K562 (cell line): ENCODE measurements around the gene BCL2L12. TPM values are rescaled to one million over a fixed set of nuclear protein-coding genes. Genes with fewer than 3 reads are reported as not detected.

ENCODE experiments used
- ATAC-seq: fragments of 200-7000 bp; cut with Tn5 transposase; 3 replicates; pipeline ENCODE4 v1.9.1; 2020; ENCODE audit warnings: moderate library complexity
- BruUV-seq: library from RNA; stranded (reverse); fragments of 400-500 nt; replicated peaks from 2 replicates; lab custom pipeline; 2021; lab: Mats Ljungman, UMichigan
- CTCF ChIA-PET: fragments of 300-600 bp; formaldehyde crosslinking; extraction: SDS; loops from one replicate; lab custom pipeline; 2021; ENCODE audit warnings: low intra/inter-chr PET ratio; lab: Yijun Ruan, JAX
- POLR2A ChIA-PET: fragments of 300-600, 350-650 bp; sonication (Branson Sonifier 250); formaldehyde crosslinking; extraction: SDS; loops from one replicate; lab custom pipeline; 2021; ENCODE audit warnings: antibody characterized with exemption, inconsistent platforms; lab: Yijun Ruan, JAX
- DNase-seq, 4 experiments: peaks; one replicate each; pipeline versions ENCODE4 v3.0.0 to v3.0.0-alpha.2; 2011 to 2018; ENCODE audit warnings: low spot score in 3 of 4, mixed read lengths in 3 of 4; ENCODE audit errors: extremely low read depth in 1 of 4
- FAIRE-seq: peaks from 2 replicates; lab custom pipeline; 2011; peaks lifted over from hg19 to GRCh38; lab: Jason Lieb, UNC
- H2AFZ ChIP-seq: 2 replicates; pipeline ENCODE4 v1.6.0; 2011; ENCODE audit warnings: low read depth, low read length, control low read depth, inconsistent platforms
- H3K27ac ChIP-seq: fragments of 200-600 bp; 3 replicates; pipeline ENCODE4 v1.8.0; 2011; ENCODE audit warnings: low read depth, mild to moderate bottlenecking, control low read depth, inconsistent platforms, low read length, moderate library complexity, mixed read lengths; ENCODE audit errors: extremely low read depth
- H3K27me3 ChIP-seq, 2 experiments: fragments of 300-600 bp in 1 of 2; 2 replicates in 1 of 2; 3 replicates in 1 of 2; pipeline versions ENCODE4 v1.6.0 to v1.8.0; 2011; ENCODE audit warnings: inconsistent platforms in 2 of 2, low read length in 2 of 2, mild to moderate bottlenecking in 1 of 2, mixed read lengths in 1 of 2, moderate library complexity in 1 of 2; ENCODE audit not compliant: control insufficient read depth in 2 of 2, insufficient read depth in 2 of 2
- H3K36me3 ChIP-seq: fragments of 300-600 bp; 3 replicates; pipeline ENCODE4 v1.8.0; 2011; ENCODE audit warnings: mild to moderate bottlenecking, low read length, inconsistent platforms; ENCODE audit not compliant: control insufficient read depth, insufficient read depth
- H3K4me1 ChIP-seq, 2 experiments: fragments of 200-600 bp in 1 of 2; replicated peaks in 1 of 2; 2 replicates in 1 of 2; 3 replicates in 1 of 2; pipeline versions ENCODE4 v1.5.1 to v1.8.0; 2011; ENCODE audit warnings: inconsistent platforms in 2 of 2, low read length in 2 of 2, mild to moderate bottlenecking in 1 of 2, mixed read lengths in 1 of 2, moderate library complexity in 1 of 2; ENCODE audit not compliant: control insufficient read depth in 2 of 2, insufficient read depth in 2 of 2
- H3K4me2 ChIP-seq: 2 replicates; pipeline ENCODE4 v1.6.1; 2011; ENCODE audit warnings: low read length, control low read depth, inconsistent platforms, mixed read lengths; ENCODE audit not compliant: insufficient read depth
- H3K4me3 ChIP-seq: fragments of 200-600 bp; sonication (generic), shearing (Covaris generic); 2 replicates; pipeline ENCODE4 v1.5.1; 2016; ENCODE audit warnings: control low read depth, inconsistent platforms
- H3K79me2 ChIP-seq: fragments of 200-600 bp; 3 replicates; pipeline ENCODE4 v1.8.0; 2011; ENCODE audit warnings: low read length, inconsistent platforms; ENCODE audit not compliant: control insufficient read depth, insufficient read depth
- H3K9ac ChIP-seq, 2 experiments: 2 replicates each; pipeline versions ENCODE4 v1.6.0 to v1.6.1; 2011; ENCODE audit warnings: low read depth in 2 of 2, low read length in 2 of 2, control low read depth in 1 of 2, inconsistent platforms in 1 of 2, mild to moderate bottlenecking in 1 of 2, mixed read lengths in 1 of 2; ENCODE audit not compliant: insufficient read depth in 1 of 2
- H3K9me1 ChIP-seq: one replicate; pipeline ENCODE4 v1.6.0; 2011; ENCODE audit warnings: inconsistent platforms, mild to moderate bottlenecking, low read length, moderate library complexity; ENCODE audit not compliant: control insufficient read depth, insufficient read depth
- H3K9me3 ChIP-seq: replicated peaks from 2 replicates; pipeline ENCODE4 v1.5.1; 2011; ENCODE audit warnings: low read depth, low read length, inconsistent platforms; ENCODE audit not compliant: control insufficient read depth, insufficient read depth
- H4K20me1 ChIP-seq: replicated peaks from 2 replicates; pipeline ENCODE4 v1.6.1; 2011; ENCODE audit warnings: low read length, inconsistent platforms, mixed read lengths; ENCODE audit not compliant: control insufficient read depth, insufficient read depth
- BACH1 ChIP-seq: fragments of 200-800 bp; sonication (Bioruptor generic); IDR thresholded peaks from 2 replicates; pipeline ENCODE4 v1.6.1; 2016; ENCODE audit warnings: missing genetic modification characterization, missing compliant biosample characterization
- E2F4 ChIP-seq: sonication (generic); formaldehyde crosslinking; IDR thresholded peaks from 2 replicates; pipeline ENCODE4 v1.8.0; 2022; ENCODE audit warnings: mild to moderate bottlenecking, low read depth, missing genetic modification reagents
- L3MBTL2 ChIP-seq: fragments of 450-650 bp; IDR thresholded peaks from 2 replicates; pipeline ENCODE4 v1.6.1; 2016; ENCODE audit warnings: mild to moderate bottlenecking, moderate library complexity
- MAFG ChIP-seq: fragments of 450-650 bp; conservative IDR thresholded peaks from 2 replicates; pipeline ENCODE4 v1.6.1; 2016; ENCODE audit warnings: missing genetic modification characterization, missing compliant biosample characterization
- TAF7 ChIP-seq: fragments of 450-650 bp; IDR thresholded peaks from 2 replicates; pipeline ENCODE4 v1.6.1; 2016; ENCODE audit warnings: missing genetic modification characterization, missing compliant biosample characterization
- TSHZ1 ChIP-seq: fragments of 250-450 bp; sonication (Bioruptor Pico); IDR thresholded peaks from 2 replicates; pipeline ENCODE4 v1.4.0; 2020; ENCODE audit warnings: mild to moderate bottlenecking, moderate library complexity
- USF1 ChIP-seq: sonication (generic); formaldehyde crosslinking; IDR thresholded peaks from 2 replicates; pipeline ENCODE4 v1.9.0; 2022; ENCODE audit warnings: mild to moderate bottlenecking, missing genetic modification reagents
- ZNF584 ChIP-seq: fragments of 200-800 bp; sonication (Bioruptor generic); IDR thresholded peaks from 2 replicates; pipeline ENCODE4 v1.6.1; 2016; ENCODE audit warnings: low read depth, mild to moderate bottlenecking, missing genetic modification characterization, missing compliant biosample characterization
- ZNF76 ChIP-seq: fragments of 250-450 bp; sonication (Bioruptor Pico); IDR thresholded peaks from 2 replicates; pipeline ENCODE4 v1.4.0; 2020; ENCODE audit warnings: mild to moderate bottlenecking, moderate library complexity, borderline replicate concordance
- WGBS: fragments of 100-300 bp; shearing (Covaris generic); methylation state at CpG from one replicate; pipeline ENCODE4 v1.1.6; 2016; ENCODE audit warnings: low coverage, mixed read lengths; ENCODE audit not compliant: insufficient coverage; ENCODE audit errors: missing lambda C conversion rate; 5-methylcytosine and 5-hydroxymethylcytosine counted together
- in situ Hi-C: fragments of 300-500 bp; cut with MboI; formaldehyde crosslinking; loops from 4 replicates; pipeline ENCODE4 v1.15.0; 2018; ENCODE audit warnings: inconsistent platforms, mixed read lengths
- intact Hi-C: fragments of 100-400 bp; cut with micrococcal nuclease; formaldehyde crosslinking; loops from 2 replicates; pipeline ENCODE4 v1.14.2; 2022
- polyA plus RNA-seq, 8 experiments: library from polyadenylated mRNA; depleted of rRNA in 4 of 8; stranded (reverse) in 5 of 8; unstranded in 3 of 8; fragments of >200 nt; fragmentation: Nextera tagmentation in 2 of 8; fragmentation: Illumina TruSeq in 1 of 8; extraction: Ambion mirVana in 2 of 8; extraction: Trizol in 1 of 8; gene quantifications; 2 replicates each; pipeline versions ENCODE4 v1.2.1 to v1.2.3, GENCODE V29; 2011 to 2014; ENCODE audit warnings: inconsistent platforms in 1 of 8, missing spikeins in 1 of 8
- total RNA-seq, 7 experiments: library from RNA; depleted of rRNA in 6 of 7; stranded (reverse); fragments of >200 nt in 6 of 7; fragmentation: Illumina TruSeq in 2 of 7; extraction: Trizol in 2 of 7; gene quantifications; 2 replicates each; pipeline versions ENCODE4 v1.2.1 to v1.2.3, GENCODE V29; 2011 to 2021; ENCODE audit warnings: low replicate concordance in 1 of 7
- TF ChIP-seq, protein P1 (sequence below): sonication (generic); formaldehyde crosslinking; IDR thresholded peaks from 2 replicates; pipeline ENCODE4 v1.8.1; 2023; ENCODE audit warnings: mild to moderate bottlenecking, missing genetic modification reagents
- TF ChIP-seq, protein P2 (sequence below): fragments of 150-350 bp; conservative IDR thresholded peaks from 2 replicates; pipeline ENCODE4 v1.6.1; 2014; ENCODE audit warnings: low read length

Gene BCL2L12
- total and polyA plus RNA-seq, 9 of the 15 experiments (the other 6 are each of a cell fraction or from before 2014, with no cell fraction given): 7.4 to 263 (median 81.2) TPM

DNA sequence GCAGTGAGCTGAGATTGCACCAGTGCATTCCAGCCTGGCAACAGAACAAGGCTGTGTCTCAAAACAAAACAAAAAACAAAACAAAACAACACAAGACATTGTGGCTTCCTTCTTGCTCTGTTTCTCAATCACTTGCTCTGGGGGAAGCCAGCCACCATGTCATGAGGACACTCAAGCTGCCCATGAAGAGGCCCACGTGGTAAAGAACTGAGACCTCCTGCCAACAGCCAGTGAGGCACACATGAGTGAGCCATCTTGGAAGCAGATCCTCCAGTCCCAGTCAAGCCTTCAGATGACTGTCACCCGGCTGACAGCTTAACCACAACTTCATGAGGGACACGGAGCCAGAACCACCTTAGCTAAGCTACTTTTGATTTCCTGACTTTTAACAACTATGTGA lies 50.4 kb downstream of the BCL2L12 start:
- no peaks in the 10 kb centered on the region for H3K9me3 ChIP-seq
- 0 out of 2 replicates have a peak overlapping the region, but pooled peaks have one; percentile 55 for H3K4me3 ChIP-seq
- no peaks in the 10 kb centered on the region for H4K20me1 ChIP-seq
- peak overlapping the region; percentile 94 for H2AFZ ChIP-seq
- H3K27me3 ChIP-seq: no peaks in the 10 kb centered on the region
- H3K9me1 ChIP-seq: no peaks in the 10 kb centered on the region
- ChIA-PET POLR2A (interaction anchor here (0.6 to 2.8 kb wide), 10 partner anchors 11 to 1519 kb away, joined by 3 to 7 read pairs (median 4); partner anchors contain the start of gene PRMT1), CTCF (interaction anchor here (0.7 kb wide), 1 partner anchor 15 kb away, joined by 3 read pairs; no protein-coding TSS in a partner anchor)
- peak; percentile 3; the same call in 1 of the 3 replicates for ATAC-seq
- peaks cover 14 to 30% of the 10 kb centered on the region in 2 experiments; a peak in 4 of 5 replicates for H3K4me1 ChIP-seq
- peaks cover 2% of the 10 kb centered on the region; the same call in 1 of the 3 replicates for H3K36me3 ChIP-seq
- BruUV-seq: no TSS peak
- peak in 1 of 4 experiments; percentile 55 for DNase-seq
- intact Hi-C loops: loop anchor here (2.0 to 10.0 kb wide), 2 partner anchors 49 to 159 kb away; partner anchors contain the start of genes AKT1S1 and TBC1D17
- peak overlapping the region; percentile 84 to 85; a peak in 3 of 4 replicates for H3K9ac ChIP-seq
- H3K79me2 ChIP-seq: no peaks in the 10 kb centered on the region
- peak overlapping the region; percentile 80; the same call in 2 of the 3 replicates for H3K27ac ChIP-seq
- 5% methylated on average over 3 of the region's 3 CpGs for WGBS
- no peak for FAIRE-seq
- peak overlapping the region; percentile 66 for H3K4me2 ChIP-seq
- in situ Hi-C loops: no loop called here
- TF ChIP-seq E2F4 (CRISPR knock-in tag) (no peak), TSHZ1 (CRISPR knock-in tag) (no peak), ZNF76 (CRISPR knock-in tag) (no peak), BACH1 (tag) (0 out of 2 replicates have a peak, but pooled peaks have one; percentile 42), USF1 (CRISPR knock-in tag) (0 out of 2 replicates have a peak, but pooled peaks have one; percentile 35), L3MBTL2 (0 out of 2 replicates have a peak, but pooled peaks have one; percentile 39), MAFG (tag) (no peak), ZNF584 (CRISPR knock-in tag) (0 out of 2 replicates have a peak, but pooled peaks have one; percentile 37), TAF7 (tag) (0 out of 2 replicates have a peak, but pooled peaks have one; percentile 33)
- TF ChIP-seq, protein P1, sequence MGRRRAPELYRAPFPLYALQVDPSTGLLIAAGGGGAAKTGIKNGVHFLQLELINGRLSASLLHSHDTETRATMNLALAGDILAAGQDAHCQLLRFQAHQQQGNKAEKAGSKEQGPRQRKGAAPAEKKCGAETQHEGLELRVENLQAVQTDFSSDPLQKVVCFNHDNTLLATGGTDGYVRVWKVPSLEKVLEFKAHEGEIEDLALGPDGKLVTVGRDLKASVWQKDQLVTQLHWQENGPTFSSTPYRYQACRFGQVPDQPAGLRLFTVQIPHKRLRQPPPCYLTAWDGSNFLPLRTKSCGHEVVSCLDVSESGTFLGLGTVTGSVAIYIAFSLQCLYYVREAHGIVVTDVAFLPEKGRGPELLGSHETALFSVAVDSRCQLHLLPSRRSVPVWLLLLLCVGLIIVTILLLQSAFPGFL (CRISPR knock-in tag): no peak
- TF ChIP-seq, protein P2, sequence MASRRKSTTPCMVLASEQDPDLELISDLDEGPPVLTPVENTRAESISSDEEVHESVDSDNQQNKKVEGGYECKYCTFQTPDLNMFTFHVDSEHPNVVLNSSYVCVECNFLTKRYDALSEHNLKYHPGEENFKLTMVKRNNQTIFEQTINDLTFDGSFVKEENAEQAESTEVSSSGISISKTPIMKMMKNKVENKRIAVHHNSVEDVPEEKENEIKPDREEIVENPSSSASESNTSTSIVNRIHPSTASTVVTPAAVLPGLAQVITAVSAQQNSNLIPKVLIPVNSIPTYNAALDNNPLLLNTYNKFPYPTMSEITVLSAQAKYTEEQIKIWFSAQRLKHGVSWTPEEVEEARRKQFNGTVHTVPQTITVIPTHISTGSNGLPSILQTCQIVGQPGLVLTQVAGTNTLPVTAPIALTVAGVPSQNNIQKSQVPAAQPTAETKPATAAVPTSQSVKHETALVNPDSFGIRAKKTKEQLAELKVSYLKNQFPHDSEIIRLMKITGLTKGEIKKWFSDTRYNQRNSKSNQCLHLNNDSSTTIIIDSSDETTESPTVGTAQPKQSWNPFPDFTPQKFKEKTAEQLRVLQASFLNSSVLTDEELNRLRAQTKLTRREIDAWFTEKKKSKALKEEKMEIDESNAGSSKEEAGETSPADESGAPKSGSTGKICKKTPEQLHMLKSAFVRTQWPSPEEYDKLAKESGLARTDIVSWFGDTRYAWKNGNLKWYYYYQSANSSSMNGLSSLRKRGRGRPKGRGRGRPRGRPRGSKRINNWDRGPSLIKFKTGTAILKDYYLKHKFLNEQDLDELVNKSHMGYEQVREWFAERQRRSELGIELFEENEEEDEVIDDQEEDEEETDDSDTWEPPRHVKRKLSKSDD: no peak
